ENCODE results near the gene CPPED1.
"Not testable (repeated sequence)": the region's sequence is repeated elsewhere in the genome, so short reads cannot be mapped to it uniquely, and the experiment has no call there.

The CPPED1 gene

GRCh38 chr16:12794486-12795387 lies 8.9 kb downstream of the CPPED1 start:
- WGBS (ENCODE audit: insufficient coverage), result 99% methylated on average over 8 of the region's 12 CpGs
- Histone ChIP-seq H3K4me1 (ENCODE audit: control extremely low read depth in 1 of 4, control insufficient read depth in 4 of 4, insufficient read depth in 4 of 4, low read length in 3 of 4) (no peaks in the 10 kb centered on the region), H3K9me3 (ENCODE audit: control extremely low read depth in 1 of 5, control insufficient read depth in 4 of 5, insufficient read depth in 2 of 5, low read depth in 1 of 5, low read length in 4 of 5) (peaks cover 0 to 7% (median 3%) of the 10 kb centered on the region in 5 experiments), H3K4me3 (ENCODE audit: control insufficient read depth in 1 of 7, extremely low read depth in 1 of 7, insufficient read depth in 4 of 7, low read depth in 2 of 7, low read length in 6 of 7) (no peak overlapping the region), H3K27ac (ENCODE audit: insufficient read depth in 1 of 2, low read depth in 1 of 2, low read length in 2 of 2, poor library complexity in 1 of 2, severe bottlenecking in 2 of 2) (no peak overlapping the region), H3K36me3 (ENCODE audit: control insufficient read depth in 4 of 4, insufficient read depth in 4 of 4, low read length in 3 of 4) (peaks cover 0 to 4% (median 3%) of the 10 kb centered on the region in 4 experiments), H3K27me3 (replicated peaks in 2 of 5; ENCODE audit: control insufficient read depth in 4 of 5, insufficient read depth in 5 of 5, low read length in 4 of 5) (no peaks in the 10 kb centered on the region)
- peak in 2 of 3 donors; percentile 42 to 66 for DNase-seq
- ChIA-PET POLR2A (no interaction called here), CTCF (no interaction called here)

- H3K27ac ChIP-seq (ENCODE audit: insufficient read depth in 1 of 2, low read depth in 1 of 2, low read length in 2 of 2, poor library complexity in 1 of 2, severe bottlenecking in 2 of 2), result no peak overlapping the region
- POLR2A ChIA-PET, result no interaction called here
Measured at GRCh38 chr16:12793865-12794240, 9.8 kb downstream of the CPPED1 start.

GRCh38 chr16:12793120-12793864 lies 10.4 kb downstream of the CPPED1 start:
- CTCF ChIA-PET, result interaction anchor here (1.0 kb wide), 1 partner anchor 20 kb away, joined by 3 read pairs; no protein-coding TSS in a partner anchor
- no peaks in the 10 kb centered on the region for H3K4me1 ChIP-seq (ENCODE audit: control extremely low read depth in 1 of 4, control insufficient read depth in 4 of 4, insufficient read depth in 4 of 4, low read length in 3 of 4)
- H3K4me3 ChIP-seq (ENCODE audit: control insufficient read depth in 1 of 7, extremely low read depth in 1 of 7, insufficient read depth in 4 of 7, low read depth in 2 of 7, low read length in 6 of 7), result no peak overlapping the region
- 96% methylated on average over 5 of the region's 9 CpGs for WGBS (ENCODE audit: insufficient coverage)
- DNase-seq, result peak in 2 of 3 donors; percentile 33 to 64
- no peaks in the 10 kb centered on the region for H3K27me3 ChIP-seq (replicated peaks in 2 of 5; ENCODE audit: control insufficient read depth in 4 of 5, insufficient read depth in 5 of 5, low read length in 4 of 5)
- no peak overlapping the region for H3K27ac ChIP-seq (ENCODE audit: insufficient read depth in 1 of 2, low read depth in 1 of 2, low read length in 2 of 2, poor library complexity in 1 of 2, severe bottlenecking in 2 of 2)
- POLR2A ChIA-PET, result no interaction called here
- H3K9me3 ChIP-seq (ENCODE audit: control extremely low read depth in 1 of 5, control insufficient read depth in 4 of 5, insufficient read depth in 2 of 5, low read depth in 1 of 5, low read length in 4 of 5), result peaks cover 0 to 9% (median 4%) of the 10 kb centered on the region in 5 experiments
- peaks cover 0 to 9% (median 4%) of the 10 kb centered on the region in 4 experiments for H3K36me3 ChIP-seq (ENCODE audit: control insufficient read depth in 4 of 4, insufficient read depth in 4 of 4, low read length in 3 of 4)

More at GRCh38 chr16:12793865-12794240, 9.8 kb downstream of the CPPED1 start:
- H3K27me3 ChIP-seq (replicated peaks in 2 of 5; ENCODE audit: control insufficient read depth in 4 of 5, insufficient read depth in 5 of 5, low read length in 4 of 5), result no peaks in the 10 kb centered on the region
- WGBS (ENCODE audit: insufficient coverage), result 100% methylated on average over 1 of the region's 3 CpGs
- H3K4me3 ChIP-seq (ENCODE audit: control insufficient read depth in 1 of 7, extremely low read depth in 1 of 7, insufficient read depth in 4 of 7, low read depth in 2 of 7, low read length in 6 of 7), result no peak overlapping the region
- H3K36me3 ChIP-seq (ENCODE audit: control insufficient read depth in 4 of 4, insufficient read depth in 4 of 4, low read length in 3 of 4), result peaks cover 0 to 6% (median 2%) of the 10 kb centered on the region in 4 experiments
- H3K9me3 ChIP-seq (ENCODE audit: control extremely low read depth in 1 of 5, control insufficient read depth in 4 of 5, insufficient read depth in 2 of 5, low read depth in 1 of 5, low read length in 4 of 5), result peaks cover 0 to 7% (median 3%) of the 10 kb centered on the region in 5 experiments
- no peaks in the 10 kb centered on the region for H3K4me1 ChIP-seq (ENCODE audit: control extremely low read depth in 1 of 4, control insufficient read depth in 4 of 4, insufficient read depth in 4 of 4, low read length in 3 of 4)
- peak in 1 of 3 donors; percentile 33 for DNase-seq
- CTCF ChIA-PET, result interaction anchor here (1.0 kb wide), 1 partner anchor 21 kb away, joined by 3 read pairs; no protein-coding TSS in a partner anchor

- H3K4me3 ChIP-seq (ENCODE audit: control insufficient read depth in 1 of 7, extremely low read depth in 1 of 7, insufficient read depth in 4 of 7, low read depth in 2 of 7, low read length in 6 of 7); CTCF ChIA-PET; H3K27me3 ChIP-seq (replicated peaks in 2 of 5; ENCODE audit: control insufficient read depth in 4 of 5, insufficient read depth in 5 of 5, low read length in 4 of 5); DNase-seq; POLR2A ChIA-PET; H3K27ac ChIP-seq (ENCODE audit: insufficient read depth in 1 of 2, low read depth in 1 of 2, low read length in 2 of 2, poor library complexity in 1 of 2, severe bottlenecking in 2 of 2); H3K4me1 ChIP-seq (ENCODE audit: control extremely low read depth in 1 of 4, control insufficient read depth in 4 of 4, insufficient read depth in 4 of 4, low read length in 3 of 4): not testable (repeated sequence)
- WGBS (ENCODE audit: insufficient coverage), result 98% methylated on average over 5 of the region's 5 CpGs
- Histone ChIP-seq H3K9me3 (ENCODE audit: control extremely low read depth in 1 of 5, control insufficient read depth in 4 of 5, insufficient read depth in 2 of 5, low read depth in 1 of 5, low read length in 4 of 5) (peaks cover 0 to 16% (median 10%) of the 10 kb centered on the region in 5 experiments), H3K36me3 (ENCODE audit: control insufficient read depth in 4 of 4, insufficient read depth in 4 of 4, low read length in 3 of 4) (peaks cover 2 to 15% (median 9%) of the 10 kb centered on the region in 4 experiments)
Measured at GRCh38 chr16:12792528-12792927, 11.2 kb downstream of the CPPED1 start.

- Histone ChIP-seq H3K27ac (ENCODE audit: insufficient read depth in 1 of 2, low read depth in 1 of 2, low read length in 2 of 2, poor library complexity in 1 of 2, severe bottlenecking in 2 of 2) (no peak overlapping the region), H3K27me3 (replicated peaks in 2 of 5; ENCODE audit: control insufficient read depth in 4 of 5, insufficient read depth in 5 of 5, low read length in 4 of 5) (no peaks in the 10 kb centered on the region), H3K4me3 (ENCODE audit: control insufficient read depth in 1 of 7, extremely low read depth in 1 of 7, insufficient read depth in 4 of 7, low read depth in 2 of 7, low read length in 6 of 7) (no peak overlapping the region), H3K4me1 (ENCODE audit: control extremely low read depth in 1 of 4, control insufficient read depth in 4 of 4, insufficient read depth in 4 of 4, low read length in 3 of 4) (no peaks in the 10 kb centered on the region), H3K9me3 (ENCODE audit: control extremely low read depth in 1 of 5, control insufficient read depth in 4 of 5, insufficient read depth in 2 of 5, low read depth in 1 of 5, low read length in 4 of 5) (peaks cover 0 to 16% (median 10%) of the 10 kb centered on the region in 5 experiments), H3K36me3 (ENCODE audit: control insufficient read depth in 4 of 4, insufficient read depth in 4 of 4, low read length in 3 of 4) (peaks cover 2 to 15% (median 10%) of the 10 kb centered on the region in 4 experiments)
- no peak for DNase-seq
- POLR2A ChIA-PET, result interaction anchor here (0.6 kb wide), 1 partner anchor 453 kb away, joined by 3 read pairs; no protein-coding TSS in a partner anchor
- whole genome bisulfite sequencing (ENCODE audit: insufficient coverage), result 100% methylated on average over 1 of the region's 2 CpGs
- CTCF ChIA-PET, result interaction anchor here (0.7 kb wide), 1 partner anchor 8 kb away, joined by 3 read pairs; no protein-coding TSS in a partner anchor
Measured at GRCh38 chr16:12791340-12791739, 12.3 kb downstream of the CPPED1 start.

- Histone ChIP-seq H3K4me3 (ENCODE audit: control insufficient read depth in 1 of 7, extremely low read depth in 1 of 7, insufficient read depth in 4 of 7, low read depth in 2 of 7, low read length in 6 of 7) (no peak overlapping the region), H3K9me3 (ENCODE audit: control extremely low read depth in 1 of 5, control insufficient read depth in 4 of 5, insufficient read depth in 2 of 5, low read depth in 1 of 5, low read length in 4 of 5) (peaks cover 4 to 16% (median 10%) of the 10 kb centered on the region in 5 experiments), H3K4me1 (ENCODE audit: control extremely low read depth in 1 of 4, control insufficient read depth in 4 of 4, insufficient read depth in 4 of 4, low read length in 3 of 4) (no peaks in the 10 kb centered on the region), H3K27me3 (replicated peaks in 2 of 5; ENCODE audit: control insufficient read depth in 4 of 5, insufficient read depth in 5 of 5, low read length in 4 of 5) (no peaks in the 10 kb centered on the region), H3K27ac (ENCODE audit: insufficient read depth in 1 of 2, low read depth in 1 of 2, low read length in 2 of 2, poor library complexity in 1 of 2, severe bottlenecking in 2 of 2) (no peak overlapping the region), H3K36me3 (ENCODE audit: control insufficient read depth in 4 of 4, insufficient read depth in 4 of 4, low read length in 3 of 4) (peaks cover 2 to 17% (median 10%) of the 10 kb centered on the region in 4 experiments)
- no peak for DNase-seq
- CTCF ChIA-PET, result interaction anchor here (0.9 kb wide), 1 partner anchor 23 kb away, joined by 3 read pairs; no protein-coding TSS in a partner anchor
- 93% methylated on average over 6 of the region's 7 CpGs for WGBS (ENCODE audit: insufficient coverage)
- POLR2A ChIA-PET, result no interaction called here
Measured at GRCh38 chr16:12788758-12789157, 14.9 kb downstream of the CPPED1 start.

Data from common myeloid progenitor, CD34-positive (primary cell).